ENCODE results near the gene RGS16.

DNA sequence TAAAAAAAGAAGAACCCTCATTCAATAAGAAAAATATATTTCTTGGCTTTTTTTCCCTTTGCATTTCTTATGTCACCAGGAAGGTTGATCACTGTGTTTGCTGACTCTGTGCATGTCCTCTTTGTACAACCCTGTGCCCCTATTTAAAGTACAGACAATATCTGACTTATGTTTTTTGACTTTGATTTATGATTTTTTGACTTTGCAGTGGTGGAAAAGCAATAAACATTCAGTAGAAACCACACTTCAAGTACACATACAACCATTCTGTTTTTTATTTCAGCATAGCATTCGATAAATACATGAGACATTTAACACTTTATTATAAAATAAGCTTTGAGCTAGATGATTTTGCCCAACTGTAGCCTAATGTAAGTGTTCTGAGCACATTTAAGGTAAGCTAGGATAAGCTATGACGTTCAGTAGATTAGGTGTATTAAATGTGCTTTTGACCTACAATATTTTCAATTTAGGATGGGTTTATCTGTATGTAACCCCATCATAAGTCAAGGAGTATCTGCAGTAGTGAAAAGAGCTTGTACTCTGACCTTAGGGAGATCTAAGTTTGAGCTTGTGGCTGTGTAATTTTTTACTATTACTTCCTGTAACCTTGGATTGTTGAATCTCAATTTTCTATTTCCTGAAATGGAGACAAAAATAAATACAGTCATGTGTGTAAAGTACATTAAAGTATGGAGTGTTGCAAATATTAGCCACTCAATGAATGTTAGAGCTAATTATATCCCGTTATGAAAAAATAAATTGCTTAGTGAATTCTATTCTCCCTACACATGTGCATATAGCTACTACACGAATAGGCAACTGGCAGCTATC lies 16.3 kb downstream of the RGS16 start:
- TF ChIP-seq, protein P1, sequence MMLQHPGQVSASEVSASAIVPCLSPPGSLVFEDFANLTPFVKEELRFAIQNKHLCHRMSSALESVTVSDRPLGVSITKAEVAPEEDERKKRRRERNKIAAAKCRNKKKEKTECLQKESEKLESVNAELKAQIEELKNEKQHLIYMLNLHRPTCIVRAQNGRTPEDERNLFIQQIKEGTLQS (IDR thresholded peaks at IDR 0.05): no peak
- TF ChIP-seq, protein P2, sequence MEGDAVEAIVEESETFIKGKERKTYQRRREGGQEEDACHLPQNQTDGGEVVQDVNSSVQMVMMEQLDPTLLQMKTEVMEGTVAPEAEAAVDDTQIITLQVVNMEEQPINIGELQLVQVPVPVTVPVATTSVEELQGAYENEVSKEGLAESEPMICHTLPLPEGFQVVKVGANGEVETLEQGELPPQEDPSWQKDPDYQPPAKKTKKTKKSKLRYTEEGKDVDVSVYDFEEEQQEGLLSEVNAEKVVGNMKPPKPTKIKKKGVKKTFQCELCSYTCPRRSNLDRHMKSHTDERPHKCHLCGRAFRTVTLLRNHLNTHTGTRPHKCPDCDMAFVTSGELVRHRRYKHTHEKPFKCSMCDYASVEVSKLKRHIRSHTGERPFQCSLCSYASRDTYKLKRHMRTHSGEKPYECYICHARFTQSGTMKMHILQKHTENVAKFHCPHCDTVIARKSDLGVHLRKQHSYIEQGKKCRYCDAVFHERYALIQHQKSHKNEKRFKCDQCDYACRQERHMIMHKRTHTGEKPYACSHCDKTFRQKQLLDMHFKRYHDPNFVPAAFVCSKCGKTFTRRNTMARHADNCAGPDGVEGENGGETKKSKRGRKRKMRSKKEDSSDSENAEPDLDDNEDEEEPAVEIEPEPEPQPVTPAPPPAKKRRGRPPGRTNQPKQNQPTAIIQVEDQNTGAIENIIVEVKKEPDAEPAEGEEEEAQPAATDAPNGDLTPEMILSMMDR (IDR thresholded peaks at IDR 0.05; ENCODE audit: low read depth, low read length, missing input control): no peak
- TF ChIP-seq NR2F2 (IDR thresholded peaks at IDR 0.05) (no peak), YY1 (IDR thresholded peaks at IDR 0.05) (no peak), FOXA1 (IDR thresholded peaks at IDR 0.05) (no peak), RAD21 (IDR thresholded peaks at IDR 0.05) (no peak), GABPA (IDR thresholded peaks at IDR 0.05 in 1 of 2, conservative IDR thresholded peaks at IDR 0.05 in 1 of 2) (no peak), EGR1 (IDR thresholded peaks at IDR 0.05; ENCODE audit: low read depth in 2 of 2) (no peak), TAF1 (conservative IDR thresholded peaks at IDR 0.05) (no peak), SP1 (IDR thresholded peaks at IDR 0.05) (no peak), RXRA (IDR thresholded peaks at IDR 0.05) (no peak), JUND (IDR thresholded peaks at IDR 0.05) (no peak)
- TF ChIP-seq, protein P3, sequence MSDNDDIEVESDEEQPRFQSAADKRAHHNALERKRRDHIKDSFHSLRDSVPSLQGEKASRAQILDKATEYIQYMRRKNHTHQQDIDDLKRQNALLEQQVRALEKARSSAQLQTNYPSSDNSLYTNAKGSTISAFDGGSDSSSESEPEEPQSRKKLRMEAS (IDR thresholded peaks at IDR 0.05): no peak
- TF ChIP-seq, protein P4, sequence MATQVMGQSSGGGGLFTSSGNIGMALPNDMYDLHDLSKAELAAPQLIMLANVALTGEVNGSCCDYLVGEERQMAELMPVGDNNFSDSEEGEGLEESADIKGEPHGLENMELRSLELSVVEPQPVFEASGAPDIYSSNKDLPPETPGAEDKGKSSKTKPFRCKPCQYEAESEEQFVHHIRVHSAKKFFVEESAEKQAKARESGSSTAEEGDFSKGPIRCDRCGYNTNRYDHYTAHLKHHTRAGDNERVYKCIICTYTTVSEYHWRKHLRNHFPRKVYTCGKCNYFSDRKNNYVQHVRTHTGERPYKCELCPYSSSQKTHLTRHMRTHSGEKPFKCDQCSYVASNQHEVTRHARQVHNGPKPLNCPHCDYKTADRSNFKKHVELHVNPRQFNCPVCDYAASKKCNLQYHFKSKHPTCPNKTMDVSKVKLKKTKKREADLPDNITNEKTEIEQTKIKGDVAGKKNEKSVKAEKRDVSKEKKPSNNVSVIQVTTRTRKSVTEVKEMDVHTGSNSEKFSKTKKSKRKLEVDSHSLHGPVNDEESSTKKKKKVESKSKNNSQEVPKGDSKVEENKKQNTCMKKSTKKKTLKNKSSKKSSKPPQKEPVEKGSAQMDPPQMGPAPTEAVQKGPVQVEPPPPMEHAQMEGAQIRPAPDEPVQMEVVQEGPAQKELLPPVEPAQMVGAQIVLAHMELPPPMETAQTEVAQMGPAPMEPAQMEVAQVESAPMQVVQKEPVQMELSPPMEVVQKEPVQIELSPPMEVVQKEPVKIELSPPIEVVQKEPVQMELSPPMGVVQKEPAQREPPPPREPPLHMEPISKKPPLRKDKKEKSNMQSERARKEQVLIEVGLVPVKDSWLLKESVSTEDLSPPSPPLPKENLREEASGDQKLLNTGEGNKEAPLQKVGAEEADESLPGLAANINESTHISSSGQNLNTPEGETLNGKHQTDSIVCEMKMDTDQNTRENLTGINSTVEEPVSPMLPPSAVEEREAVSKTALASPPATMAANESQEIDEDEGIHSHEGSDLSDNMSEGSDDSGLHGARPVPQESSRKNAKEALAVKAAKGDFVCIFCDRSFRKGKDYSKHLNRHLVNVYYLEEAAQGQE (IDR thresholded peaks at IDR 0.05): no peak
